Mesendoderm (in vitro differentiated cells): Measurements from ENCODE around the gene PIGQ.
A peak's percentile ranks its signal among the peaks of the same experiment; 100 is the strongest.

Source experiments
- DNase-seq: peaks from one replicate; pipeline ENCODE4 v3.0.0; 2013
- H2AK5ac ChIP-seq: 2 replicates; pipeline ENCODE4 v1.6.1; 2013; ENCODE audit warnings: low read length, inconsistent platforms
- H2BK120ac ChIP-seq: 2 replicates; pipeline ENCODE4 v1.6.1; 2013; ENCODE audit warnings: low read depth, mild to moderate bottlenecking, low read length, moderate library complexity, mixed read lengths
- H2BK15ac ChIP-seq: replicated peaks from 2 replicates; pipeline ENCODE4 v1.6.1; 2013; ENCODE audit warnings: low read depth, mild to moderate bottlenecking, moderate library complexity
- H2BK5ac ChIP-seq: 2 replicates; pipeline ENCODE4 v1.6.1; 2013; ENCODE audit warnings: low read length, inconsistent platforms
- H3K18ac ChIP-seq: 2 replicates; pipeline ENCODE4 v1.6.1; 2013; ENCODE audit warnings: mild to moderate bottlenecking, low read length, mixed read lengths
- H3K23ac ChIP-seq: one replicate; pipeline ENCODE4 v1.6.1; 2013; ENCODE audit warnings: low read length
- H3K27ac ChIP-seq: 2 replicates; pipeline ENCODE4 v1.5.1; 2013; ENCODE audit warnings: low read depth, mild to moderate bottlenecking, inconsistent platforms, low read length, moderate library complexity
- H3K27me3 ChIP-seq: 2 replicates; pipeline ENCODE4 v1.6.1; 2013; ENCODE audit warnings: low read length, control low read depth, mild to moderate bottlenecking, inconsistent platforms; ENCODE audit not compliant: insufficient read depth, poor library complexity
- H3K36me3 ChIP-seq: 2 replicates; pipeline ENCODE4 v1.6.1; 2013; ENCODE audit warnings: low read length, inconsistent platforms; ENCODE audit not compliant: control insufficient read depth, insufficient read depth
- H3K4ac ChIP-seq: one replicate; pipeline ENCODE4 v1.6.1; 2013; ENCODE audit warnings: low read depth, mild to moderate bottlenecking, low read length, moderate library complexity
- H3K4me1 ChIP-seq: 2 replicates; pipeline ENCODE4 v1.6.1; 2013; ENCODE audit warnings: low read depth, low read length, inconsistent platforms; ENCODE audit not compliant: control insufficient read depth
- H3K4me2 ChIP-seq: 2 replicates; pipeline ENCODE4 v1.6.1; 2013; ENCODE audit warnings: low read length
- H3K4me3 ChIP-seq: 2 replicates; pipeline ENCODE4 v1.5.1; 2013; ENCODE audit warnings: mild to moderate bottlenecking, low read length
- H3K56ac ChIP-seq: one replicate; pipeline ENCODE4 v1.6.1; 2013; ENCODE audit warnings: low read length
- H3K79me1 ChIP-seq: 2 replicates; pipeline ENCODE4 v1.6.1; 2013; ENCODE audit warnings: low read length, inconsistent platforms
- H3K79me2 ChIP-seq: 2 replicates; pipeline ENCODE4 v1.6.1; 2013; ENCODE audit warnings: mild to moderate bottlenecking, low read length; ENCODE audit not compliant: control insufficient read depth, insufficient read depth
- H3K9ac ChIP-seq: 2 replicates; pipeline ENCODE4 v1.6.1; 2013; ENCODE audit warnings: low read length, inconsistent platforms
- H4K5ac ChIP-seq: one replicate; pipeline ENCODE4 v1.6.1; 2013; ENCODE audit warnings: low read length
- H4K8ac ChIP-seq: one replicate; pipeline ENCODE4 v1.6.1; 2013; ENCODE audit warnings: low read depth, mild to moderate bottlenecking, control low read depth, low read length, moderate library complexity
- WGBS: extraction: QIAGEN DNeasy Blood & Tissue Kit; methylation state at CpG from one replicate; pipeline ENCODE4 v1.1.7; 2013; ENCODE audit warnings: low lambda C conversion rate, missing lambda C conversion rate; ENCODE audit not compliant: insufficient coverage; ENCODE audit errors: extremely low coverage; 5-methylcytosine and 5-hydroxymethylcytosine counted together

Gene PIGQ

GRCh38 chr16:598823-599739, 29.3 kb downstream of the PIGQ start:
- no peak overlapping the region for H2AK5ac ChIP-seq
- H3K79me2 ChIP-seq = no peaks in the 10 kb centered on the region
- no peak overlapping the region for H4K8ac ChIP-seq
- H4K5ac ChIP-seq = no peak overlapping the region
- no peak overlapping the region for H3K9ac ChIP-seq
- no peak overlapping the region for H3K4ac ChIP-seq
- no peak overlapping the region for H3K18ac ChIP-seq
- no peak overlapping the region for H3K27ac ChIP-seq
- no peak overlapping the region for H2BK15ac ChIP-seq
- H2BK120ac ChIP-seq = no peak overlapping the region
- H3K4me2 ChIP-seq = no peak overlapping the region
- peaks cover 9% of the 10 kb centered on the region for H3K79me1 ChIP-seq
- H3K27me3 ChIP-seq = no peaks in the 10 kb centered on the region
- no peak overlapping the region for H3K4me3 ChIP-seq
- H3K36me3 ChIP-seq = no peaks in the 10 kb centered on the region
- DNase-seq = no peak
- no peak overlapping the region for H2BK5ac ChIP-seq
- H3K4me1 ChIP-seq = no peaks in the 10 kb centered on the region
- WGBS = no CpG with 5 or more reads among the region's 43 CpGs
- no peak overlapping the region for H3K56ac ChIP-seq
- no peak overlapping the region for H3K23ac ChIP-seq

- no peak overlapping the region for H3K9ac ChIP-seq
- H3K79me1 ChIP-seq = peaks cover 8% of the 10 kb centered on the region
- no peak overlapping the region for H2AK5ac ChIP-seq
- no CpG with 5 or more reads among the region's 7 CpGs for WGBS
- H3K56ac ChIP-seq = no peak overlapping the region
- peak; percentile 57 for DNase-seq
- H2BK15ac ChIP-seq = no peak overlapping the region
- no peak overlapping the region for H2BK5ac ChIP-seq
- no peaks in the 10 kb centered on the region for H3K4me1 ChIP-seq
- H3K4me2 ChIP-seq = no peak overlapping the region
- peaks cover 2% of the 10 kb centered on the region for H3K79me2 ChIP-seq
- no peak overlapping the region for H3K23ac ChIP-seq
- H3K27ac ChIP-seq = no peak overlapping the region
- no peak overlapping the region for H3K18ac ChIP-seq
- H3K36me3 ChIP-seq = no peaks in the 10 kb centered on the region
- H3K27me3 ChIP-seq = no peaks in the 10 kb centered on the region
- no peak overlapping the region for H3K4ac ChIP-seq
- H4K8ac ChIP-seq = no peak overlapping the region
- no peak overlapping the region for H4K5ac ChIP-seq
- H2BK120ac ChIP-seq = no peak overlapping the region
- H3K4me3 ChIP-seq = no peak overlapping the region
Observed at GRCh38 chr16:600781-601180, 31.0 kb downstream of the PIGQ start.

GRCh38 chr16:603933-604332, 34.2 kb downstream of the PIGQ start:
- Histone ChIP-seq H4K8ac (no peak overlapping the region), H3K4me2 (no peak overlapping the region), H3K36me3 (no peaks in the 10 kb centered on the region), H3K18ac (no peak overlapping the region), H3K27me3 (no peaks in the 10 kb centered on the region), H4K5ac (no peak overlapping the region), H3K23ac (no peak overlapping the region), H3K79me1 (peaks cover 3% of the 10 kb centered on the region), H2BK120ac (no peak overlapping the region), H3K4me1 (peaks cover 2% of the 10 kb centered on the region), H3K27ac (no peak overlapping the region), H3K79me2 (peaks cover 2% of the 10 kb centered on the region), H3K56ac (no peak overlapping the region), H2BK5ac (no peak overlapping the region), H3K4me3 (no peak overlapping the region), H3K4ac (no peak overlapping the region), H2AK5ac (no peak overlapping the region), H3K9ac (no peak overlapping the region), H2BK15ac (no peak overlapping the region)
- DNase-seq = no peak
- no CpG with 5 or more reads among the region's 5 CpGs for WGBS

- H3K4me2 ChIP-seq = no peak overlapping the region
- H3K4me3 ChIP-seq = no peak overlapping the region
- no peak overlapping the region for H3K18ac ChIP-seq
- H3K79me2 ChIP-seq = peaks cover 2% of the 10 kb centered on the region
- H3K23ac ChIP-seq = no peak overlapping the region
- H3K36me3 ChIP-seq = no peaks in the 10 kb centered on the region
- H2BK5ac ChIP-seq = no peak overlapping the region
- no peak overlapping the region for H3K9ac ChIP-seq
- H3K27me3 ChIP-seq = no peaks in the 10 kb centered on the region
- DNase-seq = no peak
- no peak overlapping the region for H3K56ac ChIP-seq
- peaks cover 2% of the 10 kb centered on the region for H3K4me1 ChIP-seq
- H2AK5ac ChIP-seq = no peak overlapping the region
- no peak overlapping the region for H4K5ac ChIP-seq
- no peak overlapping the region for H3K4ac ChIP-seq
- peaks cover 3% of the 10 kb centered on the region for H3K79me1 ChIP-seq
- WGBS = no CpG with 5 or more reads among the region's 22 CpGs
- no peak overlapping the region for H2BK120ac ChIP-seq
- H3K27ac ChIP-seq = no peak overlapping the region
- H2BK15ac ChIP-seq = no peak overlapping the region
- H4K8ac ChIP-seq = no peak overlapping the region
Observed at GRCh38 chr16:606656-607307, 37.0 kb downstream of the PIGQ start.

GRCh38 chr16:608019-608418, 38.3 kb downstream of the PIGQ start:
- Histone ChIP-seq H3K23ac (no peak overlapping the region), H2BK5ac (no peak overlapping the region), H2BK15ac (no peak overlapping the region), H3K4me1 (peaks cover 2% of the 10 kb centered on the region), H3K36me3 (no peaks in the 10 kb centered on the region), H3K4me2 (no peak overlapping the region), H4K5ac (no peak overlapping the region), H3K79me2 (peaks cover 2% of the 10 kb centered on the region), H3K56ac (no peak overlapping the region), H3K9ac (no peak overlapping the region), H4K8ac (no peak overlapping the region), H3K27me3 (no peaks in the 10 kb centered on the region), H3K27ac (no peak overlapping the region), H3K79me1 (peaks cover 3% of the 10 kb centered on the region), H3K18ac (no peak overlapping the region), H3K4me3 (no peak overlapping the region), H2AK5ac (no peak overlapping the region), H3K4ac (no peak overlapping the region), H2BK120ac (no peak overlapping the region)
- WGBS = no CpG with 5 or more reads among the region's 10 CpGs
- peak; percentile 52 for DNase-seq
